Activated CD8-positive, alpha-beta T cell treated with anti-CD3 and anti-CD28 coated beads for 36 hours (primary cell): ENCODE data around the gene NCAM1. TPM values are rescaled to one million over a fixed set of nuclear protein-coding genes. Genes with fewer than 3 reads are reported as not detected.

Experiments
- ATAC-seq: fragments of 200-7000 bp; cut with Tn5 transposase; one replicate; pipeline ENCODE4 v1.10.0; 2021; ENCODE audit warnings: mild to moderate bottlenecking, moderate library complexity
- CTCF ChIA-PET: fragments of 350-600 bp; sonication (Branson Sonifier 250); formaldehyde crosslinking; loops from one replicate; lab custom pipeline; 2021; ENCODE audit warnings: antibody characterized with exemption; lab: Charles Lee
- POLR2A ChIA-PET: fragments of 350-600 bp; sonication (Branson Sonifier 250); formaldehyde crosslinking; loops from one replicate; lab custom pipeline; 2021; ENCODE audit warnings: antibody characterized with exemption; lab: Charles Lee
- DNase-seq: peaks from one replicate; pipeline ENCODE4 v3.0.0-alpha.2; 2020
- H3K27ac Mint-ChIP-seq: one replicate; pipeline ENCODE4 v1.8.0; 2021; ENCODE audit warnings: mild to moderate bottlenecking, mixed read lengths
- H3K27me3 Mint-ChIP-seq: one replicate; pipeline ENCODE4 v1.8.0; 2021; ENCODE audit warnings: mixed read lengths
- H3K36me3 Mint-ChIP-seq: one replicate; pipeline ENCODE4 v1.8.0; 2021; ENCODE audit warnings: low read depth, mixed read lengths
- H3K4me1 Mint-ChIP-seq: one replicate; pipeline ENCODE4 v1.8.0; 2021; ENCODE audit warnings: low read depth, mixed read lengths
- H3K4me3 Mint-ChIP-seq: one replicate; pipeline ENCODE4 v1.8.0; 2021; ENCODE audit warnings: mild to moderate bottlenecking, moderate library complexity, mixed read lengths
- H3K9me3 Mint-ChIP-seq: one replicate; pipeline ENCODE4 v1.8.0; 2021; ENCODE audit warnings: mixed read lengths
- intact Hi-C: fragments of 100-400 bp; cut with micrococcal nuclease; formaldehyde crosslinking; loops from one replicate; pipeline ENCODE4 v1.10.0; 2022
- total RNA-seq, 2 experiments: library from RNA; stranded (reverse); gene quantifications; one replicate each; pipeline ENCODE4 v1.2.3, GENCODE V29; 2021
- TF ChIP-seq, protein P1 (sequence below): fragments of 200-600 bp; IDR thresholded peaks from one replicate; pipeline ENCODE4 v1.8.0; 2022; ENCODE audit warnings: antibody characterized with exemption, mild to moderate bottlenecking

NCAM1 gene
- total RNA-seq, 2 experiments from 2014 or later, result 0.47 to 0.56 TPM

DNA sequence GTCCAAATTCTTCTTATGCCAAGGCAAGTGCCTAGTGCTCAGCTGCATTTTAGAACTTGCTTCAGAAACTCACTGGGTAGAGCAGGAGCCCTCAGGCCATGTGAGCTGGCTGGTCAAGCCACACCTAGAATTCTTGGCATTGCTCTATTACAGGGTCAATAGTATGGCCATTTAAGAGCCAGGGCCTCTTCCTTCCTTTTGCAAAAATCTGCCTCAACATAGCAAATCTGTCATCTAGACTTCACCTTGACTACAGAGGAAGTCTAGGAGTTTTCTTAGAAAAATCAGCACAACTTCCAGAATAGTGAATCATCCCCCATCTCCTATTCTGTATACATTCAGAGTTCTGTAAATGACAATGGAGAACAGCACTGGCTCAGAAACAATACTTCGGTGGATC is 241.2 kb downstream of the NCAM1 start:
- Mint-ChIP-seq H3K9me3 (no peaks in the 10 kb centered on the region), H3K36me3 (no peaks in the 10 kb centered on the region), H3K27ac (no peak overlapping the region), H3K4me1 (no peaks in the 10 kb centered on the region), H3K27me3 (peaks cover 2% of the 10 kb centered on the region), H3K4me3 (no peak overlapping the region)
- ChIA-PET CTCF (no interaction called here), POLR2A (no interaction called here)
- no peak for DNase-seq
- ATAC-seq, result no peak
- intact Hi-C loops, result no loop called here
- TF ChIP-seq, protein P1, sequence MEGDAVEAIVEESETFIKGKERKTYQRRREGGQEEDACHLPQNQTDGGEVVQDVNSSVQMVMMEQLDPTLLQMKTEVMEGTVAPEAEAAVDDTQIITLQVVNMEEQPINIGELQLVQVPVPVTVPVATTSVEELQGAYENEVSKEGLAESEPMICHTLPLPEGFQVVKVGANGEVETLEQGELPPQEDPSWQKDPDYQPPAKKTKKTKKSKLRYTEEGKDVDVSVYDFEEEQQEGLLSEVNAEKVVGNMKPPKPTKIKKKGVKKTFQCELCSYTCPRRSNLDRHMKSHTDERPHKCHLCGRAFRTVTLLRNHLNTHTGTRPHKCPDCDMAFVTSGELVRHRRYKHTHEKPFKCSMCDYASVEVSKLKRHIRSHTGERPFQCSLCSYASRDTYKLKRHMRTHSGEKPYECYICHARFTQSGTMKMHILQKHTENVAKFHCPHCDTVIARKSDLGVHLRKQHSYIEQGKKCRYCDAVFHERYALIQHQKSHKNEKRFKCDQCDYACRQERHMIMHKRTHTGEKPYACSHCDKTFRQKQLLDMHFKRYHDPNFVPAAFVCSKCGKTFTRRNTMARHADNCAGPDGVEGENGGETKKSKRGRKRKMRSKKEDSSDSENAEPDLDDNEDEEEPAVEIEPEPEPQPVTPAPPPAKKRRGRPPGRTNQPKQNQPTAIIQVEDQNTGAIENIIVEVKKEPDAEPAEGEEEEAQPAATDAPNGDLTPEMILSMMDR, result no peak

DNA sequence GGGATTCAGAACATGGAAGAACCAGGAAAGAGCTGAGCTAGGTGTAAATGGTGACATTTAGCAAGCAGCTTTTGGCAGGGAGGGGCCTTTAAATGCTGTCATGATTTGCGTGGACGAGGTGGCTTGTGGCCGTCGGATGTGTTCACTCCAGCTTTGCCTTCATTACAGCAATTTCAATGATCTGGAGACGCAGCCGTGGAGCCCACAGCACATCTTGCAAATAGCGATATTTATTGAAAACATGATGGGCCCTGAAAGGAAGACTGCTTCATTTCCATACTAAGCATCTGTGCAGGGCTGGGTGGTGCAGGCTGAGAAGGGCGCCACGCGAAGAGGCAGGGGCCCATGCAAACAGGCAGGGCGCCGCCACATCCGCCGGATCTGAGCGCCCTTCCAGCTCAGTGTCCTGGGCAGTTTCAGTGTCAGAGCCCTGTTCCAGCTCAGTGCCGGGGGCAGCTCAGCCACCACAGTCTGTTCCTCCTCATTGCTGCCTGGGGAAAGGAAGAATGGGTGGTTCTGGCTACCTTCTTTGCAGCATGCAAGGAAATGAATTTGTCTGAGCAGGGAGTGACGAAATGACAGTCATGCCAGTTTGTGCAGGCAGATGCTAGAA is 242.0 kb downstream of the NCAM1 start:
- ATAC-seq (no peak), DNase-seq (no peak)
- Mint-ChIP-seq H3K9me3 (no peaks in the 10 kb centered on the region), H3K4me1 (no peaks in the 10 kb centered on the region), H3K27ac (no peak overlapping the region), H3K4me3 (no peak overlapping the region), H3K36me3 (no peaks in the 10 kb centered on the region), H3K27me3 (no peaks in the 10 kb centered on the region)
- intact Hi-C loops, result no loop called here
- ChIA-PET POLR2A (no interaction called here), CTCF (no interaction called here)
- TF ChIP-seq, protein P1, result no peak

DNA sequence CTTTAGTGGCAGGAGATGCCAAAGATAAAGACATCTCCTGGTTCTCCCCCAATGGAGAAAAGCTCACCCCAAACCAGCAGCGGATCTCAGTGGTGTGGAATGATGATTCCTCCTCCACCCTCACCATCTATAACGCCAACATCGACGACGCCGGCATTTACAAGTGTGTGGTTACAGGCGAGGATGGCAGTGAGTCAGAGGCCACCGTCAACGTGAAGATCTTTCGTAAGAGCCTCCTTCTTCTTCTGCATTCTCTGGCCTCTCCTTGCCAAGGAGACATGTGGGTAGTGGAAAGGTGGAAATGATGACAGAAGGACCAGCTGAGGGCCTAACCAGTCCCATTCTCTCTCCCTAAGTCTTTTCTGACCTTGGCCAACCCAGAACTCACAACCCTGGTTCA is 243.1 kb downstream of the NCAM1 start:
- H3K9me3 Mint-ChIP-seq, result no peaks in the 10 kb centered on the region
- intact Hi-C loops, result no loop called here

GRCh38 chr11:113213549-113213948 is 252.3 kb downstream of the NCAM1 start:
- Mint-ChIP-seq H3K9me3 (no peaks in the 10 kb centered on the region), H3K27ac (no peak overlapping the region), H3K36me3 (no peaks in the 10 kb centered on the region), H3K4me1 (no peaks in the 10 kb centered on the region), H3K4me3 (no peak overlapping the region), H3K27me3 (peaks cover 4% of the 10 kb centered on the region)
- ATAC-seq, result no peak
- POLR2A ChIA-PET, result no interaction called here
- intact Hi-C loops, result no loop called here
- TF ChIP-seq, protein P1, result no peak
- CTCF ChIA-PET, result no interaction called here
- no peak for DNase-seq

More for the DNA sequence above, 243.1 kb downstream of the NCAM1 start:
- no peaks in the 10 kb centered on the region for H3K4me1 Mint-ChIP-seq
- no peaks in the 10 kb centered on the region for H3K36me3 Mint-ChIP-seq
- H3K27me3 Mint-ChIP-seq, result peaks cover 3% of the 10 kb centered on the region
- H3K4me3 Mint-ChIP-seq, result no peak overlapping the region
- DNase-seq, result no peak
- ChIA-PET POLR2A (no interaction called here), CTCF (interaction anchor here (1.0 kb wide), 1 partner anchor 86 kb away, joined by 3 read pairs; no protein-coding TSS in a partner anchor)
- TF ChIP-seq, protein P1, result no peak
- no peak overlapping the region for H3K27ac Mint-ChIP-seq
- ATAC-seq, result no peak

GRCh38 chr11:113222241-113222640 is 261.0 kb downstream of the NCAM1 start:
- CTCF ChIA-PET, result no interaction called here
- H3K4me3 Mint-ChIP-seq, result no peak overlapping the region
- DNase-seq, result no peak
- peaks cover 2% of the 10 kb centered on the region for H3K27me3 Mint-ChIP-seq
- no peaks in the 10 kb centered on the region for H3K4me1 Mint-ChIP-seq
- intact Hi-C loops, result no loop called here
- H3K9me3 Mint-ChIP-seq, result peaks cover 3% of the 10 kb centered on the region
- TF ChIP-seq, protein P1, result no peak
- no peaks in the 10 kb centered on the region for H3K36me3 Mint-ChIP-seq
- ATAC-seq, result no peak
- POLR2A ChIA-PET, result no interaction called here
- no peak overlapping the region for H3K27ac Mint-ChIP-seq
